ENCODE results near the gene DSC2. TPM values are rescaled to one million over a fixed set of nuclear protein-coding genes. Genes with fewer than 3 reads are reported as not detected.

The DSC2 gene
- total RNA-seq, 1 donor from 2014 or later: not detected

GRCh38 chr18:31104444-31104843, 2.2 kb upstream of the DSC2 start:
- no peaks in the 10 kb centered on the region for H3K9me3 Mint-ChIP-seq
- no peaks in the 10 kb centered on the region for H3K4me1 Mint-ChIP-seq
- no peak overlapping the region for H3K4me3 Mint-ChIP-seq
- H3K27ac Mint-ChIP-seq: no peak overlapping the region
- intact Hi-C loops (cut with micrococcal nuclease): no loop called here
- H3K36me3 Mint-ChIP-seq (ENCODE audit: low read depth): no peaks in the 10 kb centered on the region
- no peak for DNase-seq
- H3K27me3 Mint-ChIP-seq: peaks cover 29% of the 10 kb centered on the region

GRCh38 chr18:31103423-31103822, 1.2 kb upstream of the DSC2 start:
- no peak for DNase-seq
- no peaks in the 10 kb centered on the region for H3K9me3 Mint-ChIP-seq
- peaks cover 31% of the 10 kb centered on the region for H3K27me3 Mint-ChIP-seq
- H3K4me3 Mint-ChIP-seq: no peak overlapping the region
- H3K36me3 Mint-ChIP-seq (ENCODE audit: low read depth): no peaks in the 10 kb centered on the region
- no peak overlapping the region for H3K27ac Mint-ChIP-seq
- intact Hi-C loops (cut with micrococcal nuclease): no loop called here
- H3K4me1 Mint-ChIP-seq: no peaks in the 10 kb centered on the region

- Mint-ChIP-seq H3K4me3 (no peak overlapping the region), H3K4me1 (no peaks in the 10 kb centered on the region), H3K27me3 (peaks cover 31% of the 10 kb centered on the region), H3K27ac (no peak overlapping the region), H3K36me3 (ENCODE audit: low read depth) (no peaks in the 10 kb centered on the region), H3K9me3 (no peaks in the 10 kb centered on the region)
- intact Hi-C loops (cut with micrococcal nuclease): no loop called here
- DNase-seq: no peak
Observed at GRCh38 chr18:31102941-31103340, 720 bp upstream of the DSC2 start.

GRCh38 chr18:31101183-31102024, 817 bp downstream of the DSC2 start:
- Mint-ChIP-seq H3K9me3 (no peaks in the 10 kb centered on the region), H3K4me3 (no peak overlapping the region), H3K27ac (no peak overlapping the region), H3K36me3 (ENCODE audit: low read depth) (no peaks in the 10 kb centered on the region), H3K4me1 (no peaks in the 10 kb centered on the region), H3K27me3 (peaks cover 31% of the 10 kb centered on the region)
- DNase-seq: no peak
- intact Hi-C loops (cut with micrococcal nuclease): no loop called here

GRCh38 chr18:31100436-31101182, 1.6 kb downstream of the DSC2 start:
- DNase-seq: no peak
- H3K27ac Mint-ChIP-seq: no peak overlapping the region
- H3K4me1 Mint-ChIP-seq: no peaks in the 10 kb centered on the region
- no peak overlapping the region for H3K4me3 Mint-ChIP-seq
- H3K9me3 Mint-ChIP-seq: no peaks in the 10 kb centered on the region
- intact Hi-C loops (cut with micrococcal nuclease): no loop called here
- H3K27me3 Mint-ChIP-seq: peaks cover 31% of the 10 kb centered on the region
- no peaks in the 10 kb centered on the region for H3K36me3 Mint-ChIP-seq (ENCODE audit: low read depth)

GRCh38 chr18:31099450-31100230, 2.6 kb downstream of the DSC2 start:
- no peaks in the 10 kb centered on the region for H3K9me3 Mint-ChIP-seq
- DNase-seq: no peak
- intact Hi-C loops (cut with micrococcal nuclease): no loop called here
- peaks cover 31% of the 10 kb centered on the region for H3K27me3 Mint-ChIP-seq
- no peaks in the 10 kb centered on the region for H3K4me1 Mint-ChIP-seq
- no peak overlapping the region for H3K4me3 Mint-ChIP-seq
- H3K27ac Mint-ChIP-seq: no peak overlapping the region
- no peaks in the 10 kb centered on the region for H3K36me3 Mint-ChIP-seq (ENCODE audit: low read depth)

GRCh38 chr18:31098878-31099277, 3.3 kb downstream of the DSC2 start:
- peaks cover 31% of the 10 kb centered on the region for H3K27me3 Mint-ChIP-seq
- H3K9me3 Mint-ChIP-seq: no peaks in the 10 kb centered on the region
- H3K27ac Mint-ChIP-seq: no peak overlapping the region
- no peaks in the 10 kb centered on the region for H3K4me1 Mint-ChIP-seq
- intact Hi-C loops (cut with micrococcal nuclease): no loop called here
- no peak overlapping the region for H3K4me3 Mint-ChIP-seq
- no peaks in the 10 kb centered on the region for H3K36me3 Mint-ChIP-seq (ENCODE audit: low read depth)
- no peak for DNase-seq

GRCh38 chr18:31097666-31098065, 4.6 kb downstream of the DSC2 start:
- H3K27ac Mint-ChIP-seq: no peak overlapping the region
- intact Hi-C loops (cut with micrococcal nuclease): no loop called here
- no peaks in the 10 kb centered on the region for H3K4me1 Mint-ChIP-seq
- H3K27me3 Mint-ChIP-seq: peaks cover 23% of the 10 kb centered on the region
- no peak overlapping the region for H3K4me3 Mint-ChIP-seq
- no peaks in the 10 kb centered on the region for H3K36me3 Mint-ChIP-seq (ENCODE audit: low read depth)
- H3K9me3 Mint-ChIP-seq: no peaks in the 10 kb centered on the region
- no peak for DNase-seq

- no peaks in the 10 kb centered on the region for H3K9me3 Mint-ChIP-seq
- H3K27me3 Mint-ChIP-seq: no peaks in the 10 kb centered on the region
- no peaks in the 10 kb centered on the region for H3K4me1 Mint-ChIP-seq
- no peak for DNase-seq
- intact Hi-C loops (cut with micrococcal nuclease): no loop called here
- no peak overlapping the region for H3K4me3 Mint-ChIP-seq
- no peak overlapping the region for H3K27ac Mint-ChIP-seq
- H3K36me3 Mint-ChIP-seq (ENCODE audit: low read depth): no peaks in the 10 kb centered on the region
Observed at GRCh38 chr18:31093880-31094279, 8.3 kb downstream of the DSC2 start.

- no peaks in the 10 kb centered on the region for H3K36me3 Mint-ChIP-seq (ENCODE audit: low read depth)
- intact Hi-C loops (cut with micrococcal nuclease): no loop called here
- no peak overlapping the region for H3K27ac Mint-ChIP-seq
- no peak overlapping the region for H3K4me3 Mint-ChIP-seq
- H3K27me3 Mint-ChIP-seq: no peaks in the 10 kb centered on the region
- H3K9me3 Mint-ChIP-seq: no peaks in the 10 kb centered on the region
- DNase-seq: no peak
- no peaks in the 10 kb centered on the region for H3K4me1 Mint-ChIP-seq
Observed at GRCh38 chr18:31093294-31093693, 8.9 kb downstream of the DSC2 start.

- no peak overlapping the region for H3K27ac Mint-ChIP-seq
- DNase-seq: no peak
- no peaks in the 10 kb centered on the region for H3K36me3 Mint-ChIP-seq (ENCODE audit: low read depth)
- no peaks in the 10 kb centered on the region for H3K9me3 Mint-ChIP-seq
- no peaks in the 10 kb centered on the region for H3K27me3 Mint-ChIP-seq
- H3K4me1 Mint-ChIP-seq: no peaks in the 10 kb centered on the region
- H3K4me3 Mint-ChIP-seq: no peak overlapping the region
- intact Hi-C loops (cut with micrococcal nuclease): no loop called here
Observed at GRCh38 chr18:31091350-31091749, 10.9 kb downstream of the DSC2 start.

GRCh38 chr18:31088532-31088931, 13.7 kb downstream of the DSC2 start:
- Mint-ChIP-seq H3K4me1 (no peaks in the 10 kb centered on the region), H3K36me3 (ENCODE audit: low read depth) (no peaks in the 10 kb centered on the region), H3K4me3 (no peak overlapping the region), H3K9me3 (no peaks in the 10 kb centered on the region), H3K27me3 (no peaks in the 10 kb centered on the region), H3K27ac (no peak overlapping the region)
- intact Hi-C loops (cut with micrococcal nuclease): no loop called here
- no peak for DNase-seq

- DNase-seq: no peak
- Mint-ChIP-seq H3K4me1 (no peaks in the 10 kb centered on the region), H3K27me3 (no peaks in the 10 kb centered on the region), H3K9me3 (no peaks in the 10 kb centered on the region), H3K4me3 (no peak overlapping the region), H3K27ac (no peak overlapping the region), H3K36me3 (ENCODE audit: low read depth) (no peaks in the 10 kb centered on the region)
- intact Hi-C loops (cut with micrococcal nuclease): no loop called here
Observed at GRCh38 chr18:31079973-31080372, 22.2 kb downstream of the DSC2 start.

GRCh38 chr18:31077878-31078277, 24.3 kb downstream of the DSC2 start:
- Mint-ChIP-seq H3K4me1 (no peaks in the 10 kb centered on the region), H3K9me3 (no peaks in the 10 kb centered on the region), H3K36me3 (ENCODE audit: low read depth) (no peaks in the 10 kb centered on the region), H3K27ac (no peak overlapping the region), H3K27me3 (no peaks in the 10 kb centered on the region), H3K4me3 (no peak overlapping the region)
- intact Hi-C loops (cut with micrococcal nuclease): no loop called here
- no peak for DNase-seq
